ENCODE results near the gene ACVR1.

GRCh38 chr2:157692768-157693167 is 183.4 kb downstream of the ACVR1 start:
- TF ChIP-seq, protein P1, sequence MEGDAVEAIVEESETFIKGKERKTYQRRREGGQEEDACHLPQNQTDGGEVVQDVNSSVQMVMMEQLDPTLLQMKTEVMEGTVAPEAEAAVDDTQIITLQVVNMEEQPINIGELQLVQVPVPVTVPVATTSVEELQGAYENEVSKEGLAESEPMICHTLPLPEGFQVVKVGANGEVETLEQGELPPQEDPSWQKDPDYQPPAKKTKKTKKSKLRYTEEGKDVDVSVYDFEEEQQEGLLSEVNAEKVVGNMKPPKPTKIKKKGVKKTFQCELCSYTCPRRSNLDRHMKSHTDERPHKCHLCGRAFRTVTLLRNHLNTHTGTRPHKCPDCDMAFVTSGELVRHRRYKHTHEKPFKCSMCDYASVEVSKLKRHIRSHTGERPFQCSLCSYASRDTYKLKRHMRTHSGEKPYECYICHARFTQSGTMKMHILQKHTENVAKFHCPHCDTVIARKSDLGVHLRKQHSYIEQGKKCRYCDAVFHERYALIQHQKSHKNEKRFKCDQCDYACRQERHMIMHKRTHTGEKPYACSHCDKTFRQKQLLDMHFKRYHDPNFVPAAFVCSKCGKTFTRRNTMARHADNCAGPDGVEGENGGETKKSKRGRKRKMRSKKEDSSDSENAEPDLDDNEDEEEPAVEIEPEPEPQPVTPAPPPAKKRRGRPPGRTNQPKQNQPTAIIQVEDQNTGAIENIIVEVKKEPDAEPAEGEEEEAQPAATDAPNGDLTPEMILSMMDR (IDR thresholded peaks at IDR 0.05), result no peak
- TF ChIP-seq POLR2A (IDR thresholded peaks at IDR 0.05), result no peak

Measured in esophagus squamous epithelium (tissue), 4 donors.